Common myeloid progenitor, CD34-positive (primary cell): ENCODE results near the gene SLC16A9.
"Not testable (repeated sequence)": the region's sequence is repeated elsewhere in the genome, so short reads cannot be mapped to it uniquely, and the experiment has no call there.

Source experiments
- CTCF ChIA-PET: fragments of 350-600 bp; sonication (Branson Sonifier 250); formaldehyde crosslinking; loops from one replicate; lab custom pipeline; 2021; ENCODE audit warnings: antibody characterized with exemption; lab: Charles Lee
- POLR2A ChIA-PET: fragments of 350-600 bp; sonication (Branson Sonifier 250); formaldehyde crosslinking; loops from one replicate; lab custom pipeline; 2021; ENCODE audit warnings: antibody characterized with exemption; lab: Charles Lee
- DNase-seq, 3 donors: peaks; one replicate each; pipeline versions ENCODE4 v3.0.0 to v3.0.0-alpha.2; 2013
- H3K27ac ChIP-seq, 2 experiments: 1 replicate in 1 of 2; 2 replicates in 1 of 2; pipeline ENCODE4 v1.7.0; 2013; ENCODE audit warnings: inconsistent platforms in 2 of 2, low read length in 2 of 2, mild to moderate bottlenecking in 2 of 2, low read depth in 1 of 2, moderate library complexity in 1 of 2; ENCODE audit not compliant: severe bottlenecking in 2 of 2, insufficient read depth in 1 of 2, poor library complexity in 1 of 2
- H3K27me3 ChIP-seq, 5 experiments: replicated peaks in 2 of 5; 1 replicate in 3 of 5; 2 replicates in 2 of 5; pipeline versions ENCODE4 v1.6.1 to v1.7.0; 2013; ENCODE audit warnings: low read length in 4 of 5, mild to moderate bottlenecking in 2 of 5, moderate library complexity in 2 of 5, inconsistent platforms in 1 of 5; ENCODE audit not compliant: insufficient read depth in 5 of 5, control insufficient read depth in 4 of 5
- H3K36me3 ChIP-seq, 4 experiments: 1 replicate in 2 of 4; 2 replicates in 2 of 4; pipeline versions ENCODE4 v1.6.1 to v1.7.0; 2013; ENCODE audit warnings: low read length in 3 of 4, control low read depth in 1 of 4, mild to moderate bottlenecking in 1 of 4; ENCODE audit not compliant: control insufficient read depth in 4 of 4, insufficient read depth in 4 of 4
- H3K4me1 ChIP-seq, 4 experiments: 1 replicate in 3 of 4; 2 replicates in 1 of 4; pipeline versions ENCODE4 v1.6.1 to v1.7.1; 2013; ENCODE audit warnings: low read length in 3 of 4, mild to moderate bottlenecking in 3 of 4, control low read depth in 1 of 4, inconsistent platforms in 1 of 4, moderate library complexity in 1 of 4; ENCODE audit not compliant: control insufficient read depth in 4 of 4, insufficient read depth in 4 of 4; ENCODE audit errors: control extremely low read depth in 1 of 4
- H3K4me3 ChIP-seq, 7 experiments: 1 replicate in 4 of 7; 2 replicates in 3 of 7; pipeline versions ENCODE4 v1.5.1 to v1.7.0; 2013; ENCODE audit warnings: mild to moderate bottlenecking in 7 of 7, low read length in 6 of 7, moderate library complexity in 6 of 7, inconsistent platforms in 2 of 7, low read depth in 2 of 7, control low read depth in 1 of 7; ENCODE audit not compliant: insufficient read depth in 4 of 7, control insufficient read depth in 1 of 7; ENCODE audit errors: extremely low read depth in 1 of 7
- H3K9me3 ChIP-seq, 5 experiments: 1 replicate in 4 of 5; 2 replicates in 1 of 5; pipeline versions ENCODE4 v1.6.1 to v1.7.1; 2013; ENCODE audit warnings: low read length in 4 of 5, mild to moderate bottlenecking in 2 of 5, inconsistent platforms in 1 of 5, low read depth in 1 of 5, moderate library complexity in 1 of 5; ENCODE audit not compliant: control insufficient read depth in 4 of 5, insufficient read depth in 2 of 5; ENCODE audit errors: control extremely low read depth in 1 of 5
- WGBS: methylation state at CpG from one replicate; pipeline ENCODE4 v1.1.5; 2013; ENCODE audit not compliant: insufficient coverage; 5-methylcytosine and 5-hydroxymethylcytosine counted together

SLC16A9 gene

GRCh38 chr10:59735296-59735695 lies 25.6 kb upstream of the SLC16A9 start:
- CTCF ChIA-PET: interaction anchor here (1.5 kb wide), 1 partner anchor 17 kb away, joined by 5 read pairs; no protein-coding TSS in a partner anchor
- no peak for DNase-seq
- Histone ChIP-seq H3K4me1 (no peaks in the 10 kb centered on the region), H3K36me3 (no peaks in the 10 kb centered on the region), H3K9me3 (no peaks in the 10 kb centered on the region), H3K27ac (no peak overlapping the region), H3K4me3 (no peak overlapping the region), H3K27me3 (no peaks in the 10 kb centered on the region)
- POLR2A ChIA-PET: no interaction called here
- no CpG with 5 or more reads among the region's 1 CpG for WGBS

GRCh38 chr10:59734014-59734462 lies 24.4 kb upstream of the SLC16A9 start:
- WGBS: 70% methylated on average over 2 of the region's 3 CpGs
- H3K36me3 ChIP-seq: no peaks in the 10 kb centered on the region
- no peak overlapping the region for H3K4me3 ChIP-seq
- no peak for DNase-seq
- no peaks in the 10 kb centered on the region for H3K4me1 ChIP-seq
- H3K9me3 ChIP-seq: no peaks in the 10 kb centered on the region
- H3K27ac ChIP-seq: no peak overlapping the region
- ChIA-PET CTCF (interaction anchor here (1.5 kb wide), 1 partner anchor 16 kb away, joined by 5 read pairs; no protein-coding TSS in a partner anchor), POLR2A (no interaction called here)
- H3K27me3 ChIP-seq: no peaks in the 10 kb centered on the region

GRCh38 chr10:59733321-59734013 lies 23.8 kb upstream of the SLC16A9 start:
- H3K4me1 ChIP-seq, H3K4me3 ChIP-seq, CTCF ChIA-PET, H3K27me3 ChIP-seq, H3K36me3 ChIP-seq, H3K27ac ChIP-seq, POLR2A ChIA-PET, DNase-seq, H3K9me3 ChIP-seq: not testable (repeated sequence)
- 98% methylated on average over 9 of the region's 16 CpGs for WGBS

- H3K4me3 ChIP-seq, H3K4me1 ChIP-seq, DNase-seq, CTCF ChIA-PET, H3K27me3 ChIP-seq, H3K36me3 ChIP-seq, POLR2A ChIA-PET, H3K27ac ChIP-seq, H3K9me3 ChIP-seq: not testable (repeated sequence)
- WGBS: 100% methylated on average over 4 of the region's 4 CpGs
These were observed 23.2 kb upstream of the SLC16A9 start for GRCh38 chr10:59732849-59733248.

- H3K4me1 ChIP-seq, DNase-seq, H3K36me3 ChIP-seq, H3K27me3 ChIP-seq, H3K4me3 ChIP-seq, H3K9me3 ChIP-seq, CTCF ChIA-PET, H3K27ac ChIP-seq, POLR2A ChIA-PET: not testable (repeated sequence)
- 100% methylated on average over 2 of the region's 4 CpGs for WGBS
These were observed 19.5 kb upstream of the SLC16A9 start for GRCh38 chr10:59729167-59729566.

GRCh38 chr10:59724098-59724938 lies 14.7 kb upstream of the SLC16A9 start:
- Histone ChIP-seq H3K4me3 (no peak overlapping the region), H3K27ac (no peak overlapping the region), H3K9me3 (peaks cover 0 to 4% (median 3%) of the 10 kb centered on the region in 5 experiments), H3K36me3 (no peaks in the 10 kb centered on the region), H3K4me1 (no peaks in the 10 kb centered on the region), H3K27me3 (no peaks in the 10 kb centered on the region)
- CTCF ChIA-PET: no interaction called here
- 100% methylated on average over 2 of the region's 3 CpGs for WGBS
- POLR2A ChIA-PET: no interaction called here
- no peak for DNase-seq

GRCh38 chr10:59720377-59720776 lies 10.7 kb upstream of the SLC16A9 start:
- DNase-seq: no peak
- H3K9me3 ChIP-seq: peaks cover 0 to 4% (median 3%) of the 10 kb centered on the region in 5 experiments
- ChIA-PET CTCF (no interaction called here), POLR2A (no interaction called here)
- no peak overlapping the region for H3K27ac ChIP-seq
- H3K4me1 ChIP-seq: no peaks in the 10 kb centered on the region
- no peaks in the 10 kb centered on the region for H3K36me3 ChIP-seq
- H3K27me3 ChIP-seq: no peaks in the 10 kb centered on the region
- no peak overlapping the region for H3K4me3 ChIP-seq
